Keratinocyte (primary cell): Measurements from ENCODE around the gene GYS1.
"Not testable (repeated sequence)": the region's sequence is repeated elsewhere in the genome, so short reads cannot be mapped to it uniquely, and the experiment has no call there.

Source experiments
- CTCF ChIP-seq, 3 experiments: IDR thresholded peaks in 1 of 3; conservative IDR thresholded peaks in 1 of 3; optimal IDR thresholded peaks in 1 of 3; 2 replicates in 2 of 3; 3 replicates in 1 of 3; pipeline versions ENCODE3 to v1.5.1; 2011; ENCODE audit warnings: low read length in 3 of 3, mild to moderate bottlenecking in 3 of 3, moderate library complexity in 2 of 3, control low read depth in 1 of 3, inconsistent platforms in 1 of 3; ENCODE audit not compliant: insufficient read depth in 2 of 3; ENCODE audit errors: extremely low read depth in 1 of 3
- EZH2 ChIP-seq: IDR thresholded peaks from one replicate; pipeline ENCODE4 v1.6.1; 2012; ENCODE audit warnings: inconsistent platforms, mild to moderate bottlenecking, low read length, moderate library complexity

- TF ChIP-seq CTCF (optimal IDR thresholded peaks at IDR 0.05 in 1 of 3, IDR thresholded peaks at IDR 0.05 in 1 of 3, conservative IDR thresholded peaks at IDR 0.05 in 1 of 3; ENCODE audit: extremely low read depth in 1 of 3, insufficient read depth in 2 of 3, low read length in 3 of 3); EZH2: not testable (repeated sequence)
These were observed 31.1 kb upstream of the GYS1 start, which contains the start of gene CGB3 for GRCh38 chr19:49024233-49024632.
